K562 (cell line): ENCODE data around the gene RAB5A. TPM values are rescaled to one million over a fixed set of nuclear protein-coding genes. Genes with fewer than 3 reads are reported as not detected.

Experiments
- ADNP ChIP-seq: fragments of 200-800 bp; sonication (Bioruptor generic); IDR thresholded peaks from 2 replicates; pipeline ENCODE4 v1.6.1; 2016; ENCODE audit warnings: missing genetic modification characterization, missing compliant biosample characterization
- ARID3B ChIP-seq: fragments of 250-450 bp; sonication (Bioruptor Pico); IDR thresholded peaks from 2 replicates; pipeline ENCODE4 v1.4.0; 2020; ENCODE audit warnings: borderline replicate concordance
- FOXK1 ChIP-seq: sonication (generic); formaldehyde crosslinking; IDR thresholded peaks from 2 replicates; pipeline ENCODE4 v1.8.0; 2022; ENCODE audit warnings: missing genetic modification reagents, mild to moderate bottlenecking, borderline replicate concordance
- FOXO4 ChIP-seq: fragments of 450-650 bp; formaldehyde crosslinking; IDR thresholded peaks from 2 replicates; pipeline ENCODE4 v1.4.0; 2020; ENCODE audit warnings: mild to moderate bottlenecking, moderate library complexity
- GABPB1 ChIP-seq: sonication (generic); formaldehyde crosslinking; IDR thresholded peaks from 2 replicates; pipeline ENCODE4 v1.8.0; 2022; ENCODE audit warnings: mild to moderate bottlenecking, missing genetic modification reagents
- HDAC1 ChIP-seq, 2 experiments: fragments of 450-650 bp; IDR thresholded peaks; 2 replicates each; pipeline ENCODE4 v1.6.1; 2016 to 2017; ENCODE audit warnings: inconsistent platforms in 1 of 2, mild to moderate bottlenecking in 1 of 2, moderate library complexity in 1 of 2
- HNRNPH1 ChIP-seq: fragments of 200-400 bp; formaldehyde crosslinking; optimal IDR thresholded peaks from 2 replicates; pipeline ENCODE3; 2017; ENCODE audit warnings: low read depth, mild to moderate bottlenecking, low read length, moderate library complexity
- LEF1 ChIP-seq: fragments of 450-650 bp; IDR thresholded peaks from 2 replicates; pipeline ENCODE4 v1.6.1; 2016; ENCODE audit warnings: mild to moderate bottlenecking
- MIER1 ChIP-seq: fragments of 450-650 bp; IDR thresholded peaks from 2 replicates; pipeline ENCODE4 v1.6.1; 2016; ENCODE audit warnings: antibody characterized with exemption, mild to moderate bottlenecking, low read depth
- MTA2 ChIP-seq: fragments of 450-650 bp; IDR thresholded peaks from 2 replicates; pipeline ENCODE4 v1.6.1; 2016; ENCODE audit warnings: low read depth
- NCOA6 ChIP-seq: fragments of 450-650 bp; IDR thresholded peaks from 2 replicates; pipeline ENCODE4 v1.6.1; 2017; ENCODE audit warnings: mild to moderate bottlenecking
- NFIC ChIP-seq: fragments of 450-650 bp; IDR thresholded peaks from 2 replicates; pipeline ENCODE4 v1.6.1; 2017; ENCODE audit warnings: mild to moderate bottlenecking, inconsistent platforms
- NR4A1 ChIP-seq, 2 experiments: fragments of 250-450 bp in 1 of 2; fragments of 450-650 bp in 1 of 2; sonication (Bioruptor Pico) in 1 of 2; IDR thresholded peaks; 2 replicates each; pipeline versions ENCODE4 v1.4.0 to v1.6.1; 2016 to 2020; ENCODE audit warnings: mild to moderate bottlenecking in 2 of 2, missing compliant biosample characterization in 1 of 2, missing genetic modification characterization in 1 of 2, moderate library complexity in 1 of 2
- NUFIP1 ChIP-seq: fragments of 450-650 bp; IDR thresholded peaks from 2 replicates; pipeline ENCODE4 v1.6.1; 2018; ENCODE audit not compliant: partially characterized antibody
- POLR2G ChIP-seq: fragments of 200-400 bp; formaldehyde crosslinking; IDR thresholded peaks from 2 replicates; pipeline ENCODE4 v1.6.1; 2017; ENCODE audit warnings: low read depth, mild to moderate bottlenecking, antibody characterized with exemption, low read length, moderate library complexity
- SIN3B ChIP-seq: fragments of 450-650 bp; IDR thresholded peaks from 2 replicates; pipeline ENCODE4 v1.6.1; 2017; ENCODE audit warnings: low read depth, mild to moderate bottlenecking, moderate library complexity
- SMARCE1 ChIP-seq: fragments of 450-650 bp; IDR thresholded peaks from 2 replicates; pipeline ENCODE4 v1.7.1; 2016; ENCODE audit warnings: mild to moderate bottlenecking
- ZNF124 ChIP-seq: sonication (generic); formaldehyde crosslinking; IDR thresholded peaks from 2 replicates; pipeline ENCODE4 v1.8.1; 2022; ENCODE audit warnings: missing genetic modification reagents
- ZNF253 ChIP-seq: fragments of 250-450 bp; sonication (Bioruptor Pico); conservative IDR thresholded peaks from 2 replicates; pipeline ENCODE4 v1.6.1; 2021; ENCODE audit warnings: mild to moderate bottlenecking
- ZNF274 ChIP-seq: IDR thresholded peaks from 2 replicates; pipeline ENCODE4 v1.6.1; 2011; ENCODE audit warnings: low read depth, mild to moderate bottlenecking, low read length, moderate library complexity, borderline replicate concordance
- ZNF695 ChIP-seq: fragments of 450-650 bp; formaldehyde crosslinking; IDR thresholded peaks from 2 replicates; pipeline ENCODE4 v1.4.0; 2020; ENCODE audit warnings: mild to moderate bottlenecking, moderate library complexity
- polyA plus RNA-seq, 8 experiments: library from polyadenylated mRNA; depleted of rRNA in 4 of 8; stranded (reverse) in 5 of 8; unstranded in 3 of 8; fragments of >200 nt; fragmentation: Nextera tagmentation in 2 of 8; fragmentation: Illumina TruSeq in 1 of 8; extraction: Ambion mirVana in 2 of 8; extraction: Trizol in 1 of 8; gene quantifications; 2 replicates each; pipeline versions ENCODE4 v1.2.1 to v1.2.3, GENCODE V29; 2011 to 2014; ENCODE audit warnings: inconsistent platforms in 1 of 8, missing spikeins in 1 of 8
- total RNA-seq, 7 experiments: library from RNA; depleted of rRNA in 6 of 7; stranded (reverse); fragments of >200 nt in 6 of 7; fragmentation: Illumina TruSeq in 2 of 7; extraction: Trizol in 2 of 7; gene quantifications; 2 replicates each; pipeline versions ENCODE4 v1.2.1 to v1.2.3, GENCODE V29; 2011 to 2021; ENCODE audit warnings: low replicate concordance in 1 of 7
- TF ChIP-seq, protein P1 (sequence below): IDR thresholded peaks from 2 replicates; pipeline ENCODE4 v1.6.1; 2012; ENCODE audit warnings: low read depth, low read length, improper control_type of control experiment, borderline replicate concordance
- TF ChIP-seq, protein P2 (sequence below): sonication (generic); formaldehyde crosslinking; IDR thresholded peaks from 2 replicates; pipeline ENCODE4 v1.4.0; 2020; ENCODE audit warnings: mild to moderate bottlenecking, missing genetic modification reagents

RAB5A gene
- total and polyA plus RNA-seq, 9 of the 15 experiments (the other 6 are each of a cell fraction or from before 2014, with no cell fraction given), result 28.3 to 64.2 (median 49.0) TPM

GRCh38 chr3:19947549-19948225, 790 bp downstream of the RAB5A start (continued):
- TF ChIP-seq GABPB1 (CRISPR knock-in tag) (no peak), ZNF695 (CRISPR knock-in tag) (no peak), MTA2 (no peak), FOXK1 (peak; percentile 91; the same call in 1 of the 2 replicates), NFIC (no peak), ARID3B (no peak; the same call in 1 of the 2 replicates), NUFIP1 (no peak), FOXO4 (CRISPR knock-in tag) (no peak), ADNP (no peak), SIN3B (0 out of 2 replicates have a peak, but pooled peaks have one; percentile 41), POLR2G (no peak), HDAC1 (IDR thresholded peaks at IDR 0.05) (no peak), ZNF253 (CRISPR knock-in tag) (no peak), MIER1 (no peak), NCOA6 (no peak), NR4A1 (CRISPR knock-in tag; IDR thresholded peaks at IDR 0.05) (0 out of 2 replicates have a peak, but pooled peaks have one; percentile 30), NR4A1 (tag; IDR thresholded peaks at IDR 0.05) (no peak), SMARCE1 (0 out of 2 replicates have a peak, but pooled peaks have one; percentile 25), ZNF124 (CRISPR knock-in tag) (no peak), ZNF274 (no peak), HNRNPH1 (no peak), LEF1 (no peak)
- TF ChIP-seq, protein P1, sequence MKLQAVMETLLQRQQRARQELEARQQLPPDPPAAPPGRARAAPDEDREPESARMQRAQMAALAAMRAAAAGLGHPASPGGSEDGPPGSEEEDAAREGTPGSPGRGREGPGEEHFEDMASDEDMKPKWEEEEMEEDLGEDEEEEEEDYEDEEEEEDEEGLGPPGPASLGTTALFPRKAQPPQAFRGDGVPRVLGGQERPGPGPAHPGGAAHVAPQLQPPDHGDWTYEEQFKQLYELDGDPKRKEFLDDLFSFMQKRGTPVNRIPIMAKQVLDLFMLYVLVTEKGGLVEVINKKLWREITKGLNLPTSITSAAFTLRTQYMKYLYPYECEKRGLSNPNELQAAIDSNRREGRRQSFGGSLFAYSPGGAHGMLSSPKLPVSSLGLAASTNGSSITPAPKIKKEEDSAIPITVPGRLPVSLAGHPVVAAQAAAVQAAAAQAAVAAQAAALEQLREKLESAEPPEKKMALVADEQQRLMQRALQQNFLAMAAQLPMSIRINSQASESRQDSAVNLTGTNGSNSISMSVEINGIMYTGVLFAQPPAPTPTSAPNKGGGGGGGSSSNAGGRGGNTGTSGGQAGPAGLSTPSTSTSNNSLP, result no peak
- TF ChIP-seq, protein P2, sequence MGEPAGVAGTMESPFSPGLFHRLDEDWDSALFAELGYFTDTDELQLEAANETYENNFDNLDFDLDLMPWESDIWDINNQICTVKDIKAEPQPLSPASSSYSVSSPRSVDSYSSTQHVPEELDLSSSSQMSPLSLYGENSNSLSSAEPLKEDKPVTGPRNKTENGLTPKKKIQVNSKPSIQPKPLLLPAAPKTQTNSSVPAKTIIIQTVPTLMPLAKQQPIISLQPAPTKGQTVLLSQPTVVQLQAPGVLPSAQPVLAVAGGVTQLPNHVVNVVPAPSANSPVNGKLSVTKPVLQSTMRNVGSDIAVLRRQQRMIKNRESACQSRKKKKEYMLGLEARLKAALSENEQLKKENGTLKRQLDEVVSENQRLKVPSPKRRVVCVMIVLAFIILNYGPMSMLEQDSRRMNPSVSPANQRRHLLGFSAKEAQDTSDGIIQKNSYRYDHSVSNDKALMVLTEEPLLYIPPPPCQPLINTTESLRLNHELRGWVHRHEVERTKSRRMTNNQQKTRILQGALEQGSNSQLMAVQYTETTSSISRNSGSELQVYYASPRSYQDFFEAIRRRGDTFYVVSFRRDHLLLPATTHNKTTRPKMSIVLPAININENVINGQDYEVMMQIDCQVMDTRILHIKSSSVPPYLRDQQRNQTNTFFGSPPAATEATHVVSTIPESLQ (CRISPR knock-in tag), result no peak
